Stimulated activated naive CD8-positive, alpha-beta T cell treated with anti-CD3 and anti-CD28 coated beads, Interleukin-15, Interleukin-2, amounts not matched to agents 100 ng/mL and 50 ng/mL, for 24 hours (primary cell): ENCODE data around the gene CDK13.
A peak's percentile ranks its signal among the peaks of the same experiment; 100 is the strongest.
"Not testable (repeated sequence)": the region's sequence is repeated elsewhere in the genome, so short reads cannot be mapped to it uniquely, and the experiment has no call there.

Experiments
- H3K27ac Mint-ChIP-seq: one replicate; pipeline ENCODE4 v1.8.0; 2021; ENCODE audit warnings: mild to moderate bottlenecking, mixed read lengths
- H3K27me3 Mint-ChIP-seq: one replicate; pipeline ENCODE4 v1.8.0; 2021; ENCODE audit warnings: mixed read lengths
- H3K36me3 Mint-ChIP-seq: one replicate; pipeline ENCODE4 v1.8.0; 2021; ENCODE audit warnings: low read depth, mixed read lengths
- H3K4me1 Mint-ChIP-seq: one replicate; pipeline ENCODE4 v1.8.0; 2021; ENCODE audit warnings: low read depth, mixed read lengths
- H3K4me3 Mint-ChIP-seq: one replicate; pipeline ENCODE4 v1.8.0; 2021; ENCODE audit warnings: mild to moderate bottlenecking, mixed read lengths
- H3K9me3 Mint-ChIP-seq: one replicate; pipeline ENCODE4 v1.8.0; 2021; ENCODE audit warnings: mixed read lengths

Gene CDK13

DNA sequence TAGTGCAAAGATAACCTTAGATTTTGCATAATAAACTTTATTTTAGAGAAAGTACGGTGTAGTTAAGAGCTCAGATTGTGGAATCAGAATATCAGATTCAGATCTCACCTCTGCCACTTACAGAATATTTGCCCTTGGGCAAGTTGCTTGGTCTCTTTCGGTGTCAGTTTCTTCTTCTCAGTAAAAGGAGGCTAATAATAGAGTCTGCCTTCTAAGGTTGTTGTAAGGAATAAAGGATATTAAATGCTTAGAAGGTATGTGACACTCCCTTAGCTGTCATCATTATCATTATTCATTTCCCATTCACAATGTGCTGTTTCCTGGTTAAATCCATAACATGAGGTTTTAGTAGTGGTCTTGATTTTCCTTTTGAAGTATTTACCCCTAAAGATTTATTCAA is 142.1 kb downstream of the CDK13 start:
- Mint-ChIP-seq H3K27me3 (no peaks in the 10 kb centered on the region), H3K27ac (no peak overlapping the region), H3K4me3 (no peak overlapping the region), H3K36me3 (peaks cover 59% of the 10 kb centered on the region), H3K9me3 (no peaks in the 10 kb centered on the region), H3K4me1 (peaks cover 8% of the 10 kb centered on the region)

DNA sequence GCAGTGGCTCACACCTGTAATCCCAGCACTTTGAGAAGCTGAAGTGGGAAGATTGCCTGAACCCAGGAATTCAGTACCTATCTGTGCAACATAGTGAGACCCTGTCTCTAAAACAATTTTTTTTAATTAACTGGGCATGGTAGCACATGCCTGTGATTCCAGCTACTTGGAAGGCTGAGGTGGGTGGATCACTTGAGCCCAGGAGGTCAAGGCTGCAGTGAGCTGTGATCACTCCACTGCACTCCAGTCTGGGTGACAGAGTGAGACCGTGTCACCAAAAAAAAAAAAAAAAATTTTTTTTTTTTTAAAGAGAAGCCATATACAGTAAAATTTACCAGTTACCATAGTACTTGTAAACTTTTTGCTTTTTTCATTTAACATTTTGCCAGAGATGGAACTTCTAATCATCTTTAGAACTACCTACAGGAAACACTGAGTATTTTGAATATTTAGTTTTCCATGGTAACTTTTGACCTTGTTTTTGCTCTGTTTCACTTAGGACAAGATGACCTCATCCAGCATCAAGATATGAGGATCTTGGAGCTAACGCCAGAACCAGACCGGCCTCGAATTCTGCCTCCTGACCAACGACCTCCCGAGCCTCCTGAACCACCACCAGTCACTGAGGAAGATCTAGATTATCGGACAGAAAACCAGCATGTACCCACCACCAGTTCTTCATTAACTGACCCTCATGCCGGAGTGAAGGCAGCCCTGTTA is 143.7 kb downstream of the CDK13 start:
- Mint-ChIP-seq H3K27me3 (no peaks in the 10 kb centered on the region), H3K27ac (no peak overlapping the region), H3K36me3 (peaks cover 56% of the 10 kb centered on the region)

DNA sequence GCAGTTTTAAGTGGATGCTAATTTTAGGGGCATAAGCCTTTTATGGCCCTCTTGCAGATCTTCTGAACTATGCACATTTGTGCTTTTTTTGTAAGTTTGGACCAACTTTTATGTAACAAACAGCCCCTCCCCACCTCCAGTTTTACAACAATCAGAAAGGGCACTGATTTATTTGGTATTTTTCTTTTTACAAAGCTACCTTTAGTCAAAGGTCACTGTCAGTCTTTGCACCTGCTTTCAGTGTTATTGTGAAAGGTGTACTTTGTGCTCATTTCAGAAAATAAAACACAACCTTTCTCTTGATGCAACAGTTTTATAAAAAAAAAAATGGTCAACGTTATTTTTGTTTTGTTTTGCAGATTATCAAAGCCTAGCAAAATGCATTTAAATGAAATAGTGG is 145.2 kb downstream of the CDK13 start:
- no peak overlapping the region for H3K4me3 Mint-ChIP-seq
- H3K9me3 Mint-ChIP-seq = no peaks in the 10 kb centered on the region
- peaks cover 43% of the 10 kb centered on the region for H3K36me3 Mint-ChIP-seq
- no peak overlapping the region for H3K27ac Mint-ChIP-seq
- H3K27me3 Mint-ChIP-seq = no peaks in the 10 kb centered on the region
- H3K4me1 Mint-ChIP-seq = peaks cover 8% of the 10 kb centered on the region

More for the DNA sequence above, 143.7 kb downstream of the CDK13 start:
- Mint-ChIP-seq H3K9me3 (no peaks in the 10 kb centered on the region), H3K4me3 (no peak overlapping the region), H3K4me1 (peaks cover 8% of the 10 kb centered on the region)

DNA sequence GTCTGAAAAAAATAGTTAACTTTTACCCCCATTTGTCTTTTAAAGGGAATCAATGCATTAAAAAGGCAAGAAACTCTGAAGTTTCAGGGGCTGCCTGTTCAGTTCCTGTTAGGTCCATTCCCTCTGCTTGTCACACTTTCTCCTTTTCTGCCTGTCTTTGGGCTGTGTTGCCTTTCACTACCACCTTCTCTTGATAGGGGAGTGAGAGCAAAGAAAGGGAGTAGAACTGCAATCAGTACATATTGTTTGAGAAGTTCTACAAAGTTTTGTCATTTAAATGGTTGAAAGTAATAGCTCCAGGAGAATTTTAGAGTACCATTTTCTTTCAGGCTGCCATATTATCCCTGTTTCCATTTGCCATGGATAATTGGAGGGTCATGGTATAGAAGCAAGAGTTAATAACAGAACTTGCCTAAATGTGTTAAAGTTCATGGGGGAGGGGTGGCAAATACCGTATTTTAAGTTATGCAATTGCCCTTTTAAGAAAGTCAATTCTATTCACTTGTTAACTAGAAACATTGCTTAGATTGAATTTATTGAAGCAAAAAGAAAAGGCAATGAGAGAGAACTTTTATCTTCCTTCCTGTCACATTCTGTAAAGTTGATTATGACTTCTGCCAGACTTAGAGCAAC is 145.8 kb downstream of the CDK13 start:
- no peaks in the 10 kb centered on the region for H3K9me3 Mint-ChIP-seq
- no peaks in the 10 kb centered on the region for H3K27me3 Mint-ChIP-seq
- no peak overlapping the region for H3K4me3 Mint-ChIP-seq
- peaks cover 43% of the 10 kb centered on the region for H3K36me3 Mint-ChIP-seq
- peak overlapping the region; percentile 33 for H3K27ac Mint-ChIP-seq
- H3K4me1 Mint-ChIP-seq = peaks cover 8% of the 10 kb centered on the region

DNA sequence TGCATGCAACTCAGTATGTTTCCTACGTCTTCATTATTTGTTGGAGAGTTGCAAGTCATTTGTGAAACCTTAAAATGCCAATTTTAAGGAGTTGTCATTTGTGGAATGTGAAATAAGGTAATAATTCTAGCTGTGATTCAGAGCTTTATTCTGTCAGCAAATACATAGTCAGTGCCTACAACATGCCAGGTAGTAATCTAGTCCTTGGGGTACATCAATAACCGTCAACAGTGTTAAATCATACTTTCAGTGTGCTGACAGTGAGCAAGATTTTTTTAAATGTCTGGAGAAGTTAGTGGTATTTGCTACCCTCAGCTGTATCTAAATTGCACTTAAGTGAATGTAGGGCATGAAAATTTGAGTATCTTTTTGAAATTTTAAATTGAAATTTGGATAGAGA is 147.7 kb downstream of the CDK13 start:
- peaks cover 40% of the 10 kb centered on the region for H3K36me3 Mint-ChIP-seq
- H3K27ac Mint-ChIP-seq = no peak overlapping the region
- peaks cover 8% of the 10 kb centered on the region for H3K4me1 Mint-ChIP-seq
- no peak overlapping the region for H3K4me3 Mint-ChIP-seq
- no peaks in the 10 kb centered on the region for H3K9me3 Mint-ChIP-seq
- H3K27me3 Mint-ChIP-seq = no peaks in the 10 kb centered on the region

DNA sequence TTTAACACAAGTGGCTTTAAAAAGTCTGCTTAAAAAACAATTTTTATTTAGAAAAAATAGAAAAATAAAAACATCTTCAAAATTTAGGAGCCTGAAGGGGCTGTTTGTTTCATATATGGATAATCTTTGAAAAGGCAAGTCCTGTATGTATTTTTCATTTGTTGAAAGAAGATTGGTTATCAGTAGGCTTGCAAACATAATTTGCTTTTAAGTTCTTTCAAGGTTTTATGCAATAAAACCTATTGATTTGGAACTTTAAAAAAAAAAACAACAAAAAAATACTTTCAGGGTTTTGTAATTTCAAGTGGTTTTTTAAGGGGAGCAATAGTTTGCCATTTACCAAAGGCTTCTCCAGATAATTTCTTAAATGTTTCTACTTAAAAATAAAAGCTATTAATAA is 148.8 kb downstream of the CDK13 start:
- peaks cover 8% of the 10 kb centered on the region for H3K4me1 Mint-ChIP-seq
- no peaks in the 10 kb centered on the region for H3K9me3 Mint-ChIP-seq
- no peaks in the 10 kb centered on the region for H3K27me3 Mint-ChIP-seq
- H3K4me3 Mint-ChIP-seq = no peak overlapping the region
- H3K27ac Mint-ChIP-seq = no peak overlapping the region
- H3K36me3 Mint-ChIP-seq = peaks cover 35% of the 10 kb centered on the region

DNA sequence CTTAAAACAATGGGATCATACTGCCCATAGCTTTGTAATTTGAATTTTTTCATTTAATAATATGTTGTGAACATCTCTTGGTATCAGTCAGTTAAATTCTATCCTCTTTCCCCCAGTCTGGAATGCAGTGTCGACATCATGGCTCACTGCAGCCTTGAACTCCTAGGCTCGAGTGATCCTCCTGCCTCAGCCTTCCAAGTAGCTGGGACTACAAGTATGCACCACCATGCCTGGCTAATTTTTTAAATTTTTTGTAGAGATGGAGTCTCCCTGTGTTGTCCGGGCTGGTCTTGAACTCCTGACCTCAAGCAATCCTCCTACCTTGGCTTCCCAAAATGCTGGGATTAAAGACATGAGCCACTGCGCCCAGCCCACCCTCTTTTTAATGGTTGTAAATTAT is 149.8 kb downstream of the CDK13 start:
- Mint-ChIP-seq H3K27me3 (no peaks in the 10 kb centered on the region), H3K9me3 (no peaks in the 10 kb centered on the region), H3K4me1 (peaks cover 8% of the 10 kb centered on the region), H3K27ac (no peak overlapping the region), H3K4me3 (no peak overlapping the region), H3K36me3 (peaks cover 24% of the 10 kb centered on the region)

DNA sequence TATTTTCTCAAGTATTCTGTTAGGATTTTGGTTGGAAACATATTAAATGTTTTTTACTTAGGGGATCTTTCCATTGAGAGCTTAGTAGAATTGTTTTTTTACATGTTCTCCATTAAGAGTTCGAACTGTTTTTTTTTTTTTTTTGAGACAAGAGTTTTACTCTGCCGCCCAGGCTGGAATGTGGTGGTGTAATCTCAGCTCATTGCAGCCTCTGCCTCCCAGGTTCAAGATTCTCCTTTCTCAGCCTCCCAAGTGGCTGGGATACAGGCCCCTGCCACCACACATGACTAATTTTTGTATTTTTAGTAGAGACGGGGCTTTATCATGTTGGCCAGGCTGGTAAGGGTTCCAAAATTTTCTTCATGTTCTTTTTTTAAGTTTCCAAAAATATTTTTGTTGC is 151.1 kb downstream of the CDK13 start:
- Mint-ChIP-seq H3K27me3 (no peaks in the 10 kb centered on the region), H3K27ac (no peak overlapping the region), H3K36me3 (peaks cover 12% of the 10 kb centered on the region), H3K9me3 (no peaks in the 10 kb centered on the region), H3K4me3 (no peak overlapping the region), H3K4me1 (peaks cover 3% of the 10 kb centered on the region)

DNA sequence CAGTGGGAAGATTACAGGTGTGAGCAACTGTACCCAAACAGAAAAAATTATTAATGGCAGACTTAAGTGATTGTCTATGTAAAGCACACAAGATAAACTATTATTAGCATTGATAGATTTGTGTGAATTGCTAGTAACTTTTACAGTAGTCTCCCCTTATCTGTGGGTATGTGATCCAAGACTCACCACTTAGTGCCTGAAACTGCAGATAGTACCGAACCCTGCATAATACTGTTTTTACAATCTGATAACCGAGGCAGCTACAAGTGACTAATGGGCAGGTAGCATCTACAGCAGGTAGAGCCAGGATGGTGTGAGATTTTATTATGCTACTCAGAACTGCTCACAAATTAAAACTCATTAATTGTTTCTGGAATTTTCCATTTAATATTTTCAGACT is 152.8 kb downstream of the CDK13 start:
- H3K27ac Mint-ChIP-seq = no peak overlapping the region
- H3K4me1 Mint-ChIP-seq = no peaks in the 10 kb centered on the region
- no peak overlapping the region for H3K4me3 Mint-ChIP-seq
- H3K27me3 Mint-ChIP-seq = no peaks in the 10 kb centered on the region
- no peaks in the 10 kb centered on the region for H3K9me3 Mint-ChIP-seq
- H3K36me3 Mint-ChIP-seq = peaks cover under 1% of the 10 kb centered on the region

DNA sequence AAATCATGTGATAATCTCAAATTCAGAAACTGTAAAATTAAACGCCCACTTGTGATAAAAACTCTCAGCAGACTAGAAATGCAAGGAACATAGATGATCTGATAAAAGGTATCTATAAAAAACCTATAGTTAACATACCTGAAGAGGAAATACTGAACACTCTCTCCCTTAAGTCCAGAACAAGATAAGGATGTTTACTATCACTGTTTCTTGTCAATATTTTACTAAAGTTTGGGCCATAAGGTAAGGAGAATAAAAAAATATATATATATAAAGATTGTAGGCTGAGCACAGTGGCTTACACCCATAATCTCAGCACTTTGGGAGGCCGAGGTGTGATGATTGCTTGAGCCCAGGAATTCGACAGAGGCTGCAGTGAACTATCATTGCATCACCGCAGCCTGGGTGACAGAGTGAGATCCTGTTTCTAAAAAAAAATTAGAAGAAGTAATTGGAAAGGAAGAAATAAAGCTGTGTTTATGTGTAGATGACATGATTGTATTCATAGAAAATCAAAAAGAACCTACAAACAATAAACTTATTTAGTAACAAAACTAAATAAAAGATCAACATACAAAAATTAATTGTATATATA is 155.9 kb downstream of the CDK13 start:
- Mint-ChIP-seq H3K4me3 (no peak overlapping the region), H3K27me3 (no peaks in the 10 kb centered on the region), H3K27ac (no peak overlapping the region), H3K4me1 (no peaks in the 10 kb centered on the region), H3K36me3 (no peaks in the 10 kb centered on the region), H3K9me3 (no peaks in the 10 kb centered on the region)

DNA sequence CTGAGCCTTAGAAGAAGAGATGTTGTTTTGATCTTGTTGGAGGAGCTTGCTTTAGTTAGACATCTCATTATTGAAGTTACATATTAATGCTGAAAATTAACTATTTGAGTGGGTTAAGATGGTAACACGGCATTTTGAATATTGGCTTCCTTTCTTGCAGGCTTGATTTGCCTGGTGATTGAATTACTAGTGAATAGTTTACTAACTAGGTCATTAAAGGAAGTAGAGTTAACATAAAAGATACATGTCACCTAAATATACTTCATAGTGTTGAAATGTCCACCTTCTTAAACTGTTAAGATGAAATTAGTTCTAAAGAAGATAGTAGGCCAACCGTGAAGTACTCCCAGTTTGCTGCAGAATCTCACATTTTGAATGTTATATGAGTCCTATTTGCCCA is 165.9 kb downstream of the CDK13 start:
- no peak overlapping the region for H3K4me3 Mint-ChIP-seq
- H3K9me3 Mint-ChIP-seq = no peaks in the 10 kb centered on the region
- no peak overlapping the region for H3K27ac Mint-ChIP-seq
- no peaks in the 10 kb centered on the region for H3K27me3 Mint-ChIP-seq
- no peaks in the 10 kb centered on the region for H3K4me1 Mint-ChIP-seq
- H3K36me3 Mint-ChIP-seq = no peaks in the 10 kb centered on the region

DNA sequence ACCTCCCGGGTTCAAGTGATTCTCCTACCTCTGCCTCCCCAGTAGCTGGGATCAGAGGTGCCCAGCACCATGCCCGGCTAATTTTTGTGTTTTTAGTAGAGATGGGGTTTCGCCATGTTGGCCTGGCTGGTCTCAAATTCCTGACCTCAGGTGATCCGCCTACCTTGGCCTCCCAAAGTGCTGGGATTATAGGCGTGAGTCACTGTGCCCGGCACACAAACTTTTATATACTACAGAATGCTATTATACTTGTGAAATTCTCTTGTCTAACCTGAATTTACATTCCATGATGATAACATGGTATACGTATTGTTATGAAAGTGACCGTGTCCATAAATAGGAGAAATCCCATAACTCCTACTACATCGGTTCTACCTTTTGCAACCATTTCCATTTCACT is 167.1 kb downstream of the CDK13 start:
- not testable (repeated sequence) for H3K36me3 Mint-ChIP-seq, H3K27ac Mint-ChIP-seq, H3K4me3 Mint-ChIP-seq, H3K27me3 Mint-ChIP-seq, H3K9me3 Mint-ChIP-seq, H3K4me1 Mint-ChIP-seq

DNA sequence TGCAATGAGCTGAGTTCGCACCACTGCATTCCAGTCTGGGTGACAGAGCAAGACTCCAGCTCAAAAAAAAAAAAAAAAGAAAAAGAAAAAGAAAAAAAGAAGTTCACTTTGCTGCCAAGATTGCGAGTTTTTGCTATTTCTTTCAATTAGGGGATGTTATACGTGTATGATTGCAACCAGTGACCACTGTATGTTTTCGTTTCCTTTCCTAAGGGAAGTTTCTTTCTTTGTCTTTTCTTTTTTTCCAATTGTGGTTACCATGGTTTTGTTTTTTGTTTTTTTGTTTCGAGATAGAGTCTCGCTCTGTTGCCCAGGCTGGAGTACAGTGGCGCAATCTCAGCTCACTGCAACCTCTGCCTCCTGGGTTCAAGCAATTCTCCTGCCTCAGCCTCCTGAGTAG is 168.1 kb downstream of the CDK13 start:
- H3K27me3 Mint-ChIP-seq, H3K36me3 Mint-ChIP-seq, H3K9me3 Mint-ChIP-seq, H3K27ac Mint-ChIP-seq, H3K4me1 Mint-ChIP-seq, H3K4me3 Mint-ChIP-seq: not testable (repeated sequence)

DNA sequence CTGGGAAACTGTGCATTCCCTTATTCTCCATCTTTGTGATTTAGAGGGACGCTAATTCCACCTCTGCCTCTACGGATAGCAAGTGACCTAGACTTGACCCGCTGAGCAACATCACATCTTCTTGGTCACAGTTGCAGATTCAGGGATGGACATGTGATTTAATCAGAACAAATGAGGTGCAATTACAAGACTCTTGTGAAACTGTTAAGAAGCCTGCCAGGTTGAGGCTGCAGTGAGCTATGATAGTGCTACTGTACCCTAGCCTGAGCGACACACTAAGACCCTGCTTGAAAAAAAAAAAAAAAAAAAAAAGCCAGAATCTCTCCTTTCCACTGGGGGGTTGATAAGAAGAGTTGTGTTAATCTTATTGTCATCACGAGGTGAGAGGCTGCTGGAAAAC is 170.0 kb downstream of the CDK13 start:
- Mint-ChIP-seq H3K36me3 (peaks cover 5% of the 10 kb centered on the region), H3K4me3 (no peak overlapping the region), H3K9me3 (no peaks in the 10 kb centered on the region), H3K27me3 (no peaks in the 10 kb centered on the region), H3K4me1 (no peaks in the 10 kb centered on the region), H3K27ac (no peak overlapping the region)

DNA sequence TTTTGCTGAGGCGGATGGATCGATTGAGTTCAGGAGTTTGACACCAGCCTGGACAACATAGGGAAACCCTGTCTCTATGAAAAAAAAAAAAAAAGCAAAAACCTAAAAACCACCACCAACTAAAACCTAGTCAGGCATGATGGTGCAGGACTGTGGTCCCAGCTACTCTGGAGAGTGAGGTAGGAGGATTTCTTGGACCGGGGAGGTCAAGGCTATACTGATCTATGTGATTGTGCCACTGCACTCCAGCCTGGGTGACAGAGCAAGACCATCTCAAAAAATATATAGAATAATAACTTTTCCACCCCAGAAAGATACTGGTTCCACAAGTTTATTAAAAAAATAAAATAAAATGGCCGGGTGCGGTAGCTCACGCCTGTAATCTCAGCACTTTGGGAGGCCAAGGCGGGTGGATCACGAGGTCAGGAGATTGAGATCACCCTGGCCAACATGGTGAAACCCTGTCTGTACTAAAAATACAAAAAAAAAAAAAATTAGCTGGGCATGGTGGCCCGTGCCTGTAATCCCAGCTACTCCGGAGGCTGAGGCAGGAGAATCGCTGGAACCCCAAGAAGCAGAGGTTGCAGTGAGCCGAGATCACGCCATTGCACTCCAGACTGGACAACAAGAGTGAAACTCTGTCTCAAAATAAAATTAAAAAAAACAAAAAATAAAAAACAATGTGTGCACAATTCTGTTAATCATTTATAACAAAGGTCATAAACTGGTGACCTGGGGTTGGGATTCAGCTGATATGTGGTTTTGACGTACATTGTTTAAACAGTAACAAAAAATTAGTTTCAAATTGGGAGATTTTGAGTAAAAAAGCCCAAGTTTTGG is 172.3 kb downstream of the CDK13 start:
- H3K27me3 Mint-ChIP-seq, H3K36me3 Mint-ChIP-seq, H3K4me1 Mint-ChIP-seq, H3K9me3 Mint-ChIP-seq, H3K27ac Mint-ChIP-seq, H3K4me3 Mint-ChIP-seq: not testable (repeated sequence)
